ENCODE measurements around the gene SLC13A5.
"Not testable (repeated sequence)": the region's sequence is repeated elsewhere in the genome, so short reads cannot be mapped to it uniquely, and the experiment has no call there.

Gene SLC13A5

GRCh38 chr17:6713130-6713917, at the start of gene SLC13A5:
TSS of gene SLC13A5 (minus strand) at chr17:6713369. CDS start at chr17:6713333, 36 bp downstream.
- no peak for TF ChIP-seq POLR2A (IDR thresholded peaks at IDR 0.05; ENCODE audit: low read length)
- no peak for TF ChIP-seq GATA1 (IDR thresholded peaks at IDR 0.05; ENCODE audit: low read depth, low read length)
- peak; percentile 14 to 32 for DNase-seq

GRCh38 chr17:6761779-6762178, 48.6 kb upstream of the SLC13A5 start:
- TF ChIP-seq POLR2A (IDR thresholded peaks at IDR 0.05; ENCODE audit: low read length) (no peak), GATA1 (IDR thresholded peaks at IDR 0.05; ENCODE audit: low read depth, low read length) (no peak)
- DNase-seq: no peak

GRCh38 chr17:6757747-6758146, 44.6 kb upstream of the SLC13A5 start:
- no peak for DNase-seq
- no peak for TF ChIP-seq GATA1 (IDR thresholded peaks at IDR 0.05; ENCODE audit: low read depth, low read length)
- TF ChIP-seq POLR2A (IDR thresholded peaks at IDR 0.05; ENCODE audit: low read length): no peak

- DNase-seq: no peak
- TF ChIP-seq POLR2A (IDR thresholded peaks at IDR 0.05; ENCODE audit: low read length) (no peak), GATA1 (IDR thresholded peaks at IDR 0.05; ENCODE audit: low read depth, low read length) (no peak)
Measured at GRCh38 chr17:6756425-6757031, 43.4 kb upstream of the SLC13A5 start.

- TF ChIP-seq POLR2A (IDR thresholded peaks at IDR 0.05; ENCODE audit: low read length) (no peak), GATA1 (IDR thresholded peaks at IDR 0.05; ENCODE audit: low read depth, low read length) (no peak)
- peak; percentile 34 to 49 for DNase-seq
Measured at GRCh38 chr17:6755731-6756184, 42.6 kb upstream of the SLC13A5 start, which contains the start of gene XAF1. TSS of gene XAF1 (plus strand) at chr17:6756046. CDS start at chr17:6756079, 33 bp downstream.

GRCh38 chr17:6755281-6755680, 42.1 kb upstream of the SLC13A5 start:
- no peak for TF ChIP-seq POLR2A (IDR thresholded peaks at IDR 0.05; ENCODE audit: low read length)
- no peak for TF ChIP-seq GATA1 (IDR thresholded peaks at IDR 0.05; ENCODE audit: low read depth, low read length)
- no peak for DNase-seq

GRCh38 chr17:6753546-6753945, 40.4 kb upstream of the SLC13A5 start:
- no peak for DNase-seq
- TF ChIP-seq POLR2A (IDR thresholded peaks at IDR 0.05; ENCODE audit: low read length): no peak

- DNase-seq: peak in 1 of 2 experiments; percentile 3
- TF ChIP-seq POLR2A (IDR thresholded peaks at IDR 0.05; ENCODE audit: low read length) (no peak), GATA1 (IDR thresholded peaks at IDR 0.05; ENCODE audit: low read depth, low read length) (no peak)
Measured at GRCh38 chr17:6753006-6753445, 39.9 kb upstream of the SLC13A5 start.

GRCh38 chr17:6752068-6752909, 39.1 kb upstream of the SLC13A5 start:
- DNase-seq: no peak
- TF ChIP-seq GATA1 (IDR thresholded peaks at IDR 0.05; ENCODE audit: low read depth, low read length): no peak
- no peak for TF ChIP-seq POLR2A (IDR thresholded peaks at IDR 0.05; ENCODE audit: low read length)

- no peak for TF ChIP-seq GATA1 (IDR thresholded peaks at IDR 0.05; ENCODE audit: low read depth, low read length)
- TF ChIP-seq POLR2A (IDR thresholded peaks at IDR 0.05; ENCODE audit: low read length): no peak
- no peak for DNase-seq
Measured at GRCh38 chr17:6749519-6749918, 36.4 kb upstream of the SLC13A5 start.

- TF ChIP-seq POLR2A (IDR thresholded peaks at IDR 0.05; ENCODE audit: low read length) (no peak), GATA1 (IDR thresholded peaks at IDR 0.05; ENCODE audit: low read depth, low read length) (no peak)
- DNase-seq: no peak
Measured at GRCh38 chr17:6748617-6749016, 35.4 kb upstream of the SLC13A5 start.

GRCh38 chr17:6746665-6747064, 33.5 kb upstream of the SLC13A5 start:
- not testable (repeated sequence) for DNase-seq

GRCh38 chr17:6729531-6729930, 16.4 kb upstream of the SLC13A5 start:
- no peak for DNase-seq
- TF ChIP-seq GATA1 (IDR thresholded peaks at IDR 0.05; ENCODE audit: low read depth, low read length): no peak
- no peak for TF ChIP-seq POLR2A (IDR thresholded peaks at IDR 0.05; ENCODE audit: low read length)

GRCh38 chr17:6724009-6724408, 10.8 kb upstream of the SLC13A5 start:
- no peak for TF ChIP-seq POLR2A (IDR thresholded peaks at IDR 0.05; ENCODE audit: low read length)
- TF ChIP-seq GATA1 (IDR thresholded peaks at IDR 0.05; ENCODE audit: low read depth, low read length): no peak

More at GRCh38 chr17:6724009-6724408, 10.8 kb upstream of the SLC13A5 start:
- no peak for DNase-seq

All from erythroblast (primary cell).